ENCODE results near the gene PKM.
"Not testable (repeated sequence)": the region's sequence is repeated elsewhere in the genome, so short reads cannot be mapped to it uniquely, and the experiment has no call there.

PKM gene

GRCh38 chr15:72174551-72175165 lies 56.3 kb downstream of the PKM start:
- Histone ChIP-seq H3K36me3 (no peaks in the 10 kb centered on the region), H4K20me1 (0 out of 22 replicates have a peak, but pooled peaks cover 0 to 8% (median 0%) of the 10 kb centered on the region in 11 experiments), H3K27ac (no peak overlapping the region), H3K4me3 (no peak overlapping the region), H3K9me3 (replicated peaks in 1 of 11) (no peaks in the 10 kb centered on the region), H3K9ac (no peak overlapping the region), H3K27me3 (no peaks in the 10 kb centered on the region), H3K4me2 (no peak overlapping the region), H3K4me1 (peaks cover 0 to 4% (median 0%) of the 10 kb centered on the region in 10 experiments; a peak in 1 of 20 replicates)
- no peak for TF ChIP-seq Cebpa-rat (IDR thresholded peaks at IDR 0.05)

GRCh38 chr15:72173864-72174550 lies 57.0 kb downstream of the PKM start:
- H3K9ac ChIP-seq = no peak overlapping the region
- no peaks in the 10 kb centered on the region for H3K27me3 ChIP-seq
- no peaks in the 10 kb centered on the region for H3K36me3 ChIP-seq
- no peak overlapping the region for H3K27ac ChIP-seq
- peaks cover 0 to 4% (median 0%) of the 10 kb centered on the region in 10 experiments; a peak in 1 of 20 replicates for H3K4me1 ChIP-seq
- no peak for TF ChIP-seq Cebpa-rat (IDR thresholded peaks at IDR 0.05)
- no peaks in the 10 kb centered on the region for H3K9me3 ChIP-seq (replicated peaks in 1 of 11)
- 0 out of 22 replicates have a peak, but pooled peaks cover 0 to 8% (median 0%) of the 10 kb centered on the region in 11 experiments for H4K20me1 ChIP-seq
- H3K4me2 ChIP-seq = no peak overlapping the region
- H3K4me3 ChIP-seq = no peak overlapping the region

GRCh38 chr15:72173401-72173800 lies 57.6 kb downstream of the PKM start:
- Histone ChIP-seq H3K4me1 (peaks cover 0 to 4% (median 0%) of the 10 kb centered on the region in 10 experiments; a peak in 2 of 20 replicates), H3K4me2 (no peak overlapping the region), H3K27me3 (no peaks in the 10 kb centered on the region), H4K20me1 (0 out of 22 replicates have a peak, but pooled peaks cover 0 to 8% (median 0%) of the 10 kb centered on the region in 11 experiments), H3K27ac (no peak overlapping the region), H3K9me3 (replicated peaks in 1 of 11) (no peaks in the 10 kb centered on the region), H3K9ac (no peak overlapping the region), H3K4me3 (no peak overlapping the region), H3K36me3 (no peaks in the 10 kb centered on the region)
- TF ChIP-seq Cebpa-rat (IDR thresholded peaks at IDR 0.05) = no peak

GRCh38 chr15:72172796-72173195 lies 58.2 kb downstream of the PKM start:
- Histone ChIP-seq H3K4me2 (no peak overlapping the region), H3K27me3 (no peaks in the 10 kb centered on the region), H4K20me1 (0 out of 22 replicates have a peak, but pooled peaks cover 0 to 8% (median 0%) of the 10 kb centered on the region in 11 experiments), H3K4me3 (no peak overlapping the region), H3K4me1 (peaks cover 0 to 6% (median 0%) of the 10 kb centered on the region in 10 experiments; a peak in 1 of 20 replicates), H3K9me3 (replicated peaks in 1 of 11) (no peaks in the 10 kb centered on the region), H3K36me3 (no peaks in the 10 kb centered on the region), H3K9ac (no peak overlapping the region), H3K27ac (no peak overlapping the region)
- no peak for TF ChIP-seq Cebpa-rat (IDR thresholded peaks at IDR 0.05)

GRCh38 chr15:72171978-72172377 lies 59.0 kb downstream of the PKM start:
- H3K9me3 ChIP-seq (replicated peaks in 1 of 11); H3K27ac ChIP-seq; H3K4me3 ChIP-seq; H3K4me2 ChIP-seq; H3K27me3 ChIP-seq; H4K20me1 ChIP-seq; H3K36me3 ChIP-seq; H3K9ac ChIP-seq; H3K4me1 ChIP-seq: not testable (repeated sequence)

GRCh38 chr15:72170691-72171090 lies 60.3 kb downstream of the PKM start:
- Histone ChIP-seq H3K4me3 (no peak overlapping the region), H3K4me2 (no peak overlapping the region), H3K9ac (no peak overlapping the region), H3K36me3 (no peaks in the 10 kb centered on the region), H3K9me3 (replicated peaks in 1 of 11) (no peaks in the 10 kb centered on the region), H3K27me3 (no peaks in the 10 kb centered on the region), H3K27ac (no peak overlapping the region), H4K20me1 (0 out of 22 replicates have a peak, but pooled peaks cover 0 to 5% (median 0%) of the 10 kb centered on the region in 11 experiments), H3K4me1 (peaks cover 0 to 6% (median 0%) of the 10 kb centered on the region in 10 experiments; a peak in 1 of 20 replicates)
- no peak for TF ChIP-seq Cebpa-rat (IDR thresholded peaks at IDR 0.05)

GRCh38 chr15:72169921-72170611 lies 60.9 kb downstream of the PKM start:
- Histone ChIP-seq H3K4me3 (no peak overlapping the region), H3K36me3 (no peaks in the 10 kb centered on the region), H3K4me1 (peaks cover 0 to 6% (median 0%) of the 10 kb centered on the region in 10 experiments; a peak in 1 of 20 replicates), H4K20me1 (no peaks in the 10 kb centered on the region), H3K4me2 (no peak overlapping the region), H3K9me3 (replicated peaks in 1 of 11) (no peaks in the 10 kb centered on the region), H3K9ac (no peak overlapping the region), H3K27me3 (no peaks in the 10 kb centered on the region), H3K27ac (no peak overlapping the region)
- no peak for TF ChIP-seq Cebpa-rat (IDR thresholded peaks at IDR 0.05)

GRCh38 chr15:72169236-72169920 lies 61.6 kb downstream of the PKM start:
- H4K20me1 ChIP-seq = no peaks in the 10 kb centered on the region
- no peak for TF ChIP-seq Cebpa-rat (IDR thresholded peaks at IDR 0.05)
- H3K4me2 ChIP-seq = no peak overlapping the region
- H3K9me3 ChIP-seq (replicated peaks in 1 of 11) = no peaks in the 10 kb centered on the region
- H3K27me3 ChIP-seq = no peaks in the 10 kb centered on the region
- H3K4me1 ChIP-seq = peaks cover 0 to 6% (median 0%) of the 10 kb centered on the region in 10 experiments; a peak in 1 of 20 replicates
- H3K27ac ChIP-seq = no peak overlapping the region
- H3K9ac ChIP-seq = no peak overlapping the region
- no peaks in the 10 kb centered on the region for H3K36me3 ChIP-seq
- H3K4me3 ChIP-seq = no peak overlapping the region

GRCh38 chr15:72168808-72169190 lies 62.2 kb downstream of the PKM start:
- H3K27me3 ChIP-seq = no peaks in the 10 kb centered on the region
- H3K4me1 ChIP-seq = peaks cover 0 to 6% (median 0%) of the 10 kb centered on the region in 10 experiments; a peak in 1 of 20 replicates
- H3K27ac ChIP-seq = no peak overlapping the region
- no peak for TF ChIP-seq Cebpa-rat (IDR thresholded peaks at IDR 0.05)
- no peaks in the 10 kb centered on the region for H3K36me3 ChIP-seq
- no peaks in the 10 kb centered on the region for H3K9me3 ChIP-seq (replicated peaks in 1 of 11)
- no peaks in the 10 kb centered on the region for H4K20me1 ChIP-seq
- H3K4me2 ChIP-seq = peak overlapping the region in 1 of 11 experiments; percentile 11; a peak in 1 of 22 replicates
- no peak overlapping the region for H3K9ac ChIP-seq
- H3K4me3 ChIP-seq = no peak overlapping the region
